Lung (tissue), 12 donors: ENCODE data around the gene B4GALT5. TPM values are rescaled to one million over a fixed set of nuclear protein-coding genes. Genes with fewer than 3 reads are reported as not detected.

Experiments
- ATAC-seq: fragments of 200-7000 bp; cut with Tn5 transposase; one replicate; pipeline ENCODE4 v1.9.1; 2020; ENCODE audit warnings: moderate number of reproducible peaks; ENCODE audit not compliant: insufficient read depth, low FRiP score
- DNase-seq, 3 donors: peaks; one replicate each; pipeline ENCODE4 v3.0.0-alpha.2; 2013 to 2017
- H3K27ac ChIP-seq, 2 donors: one replicate each; pipeline ENCODE4 v1.5.1; 2013; ENCODE audit warnings: mild to moderate bottlenecking in 2 of 2, moderate library complexity in 2 of 2, control low read depth in 1 of 2, inconsistent platforms in 1 of 2, low read depth in 1 of 2, low read length in 1 of 2
- H3K27me3 ChIP-seq, 3 donors: one replicate each; pipeline ENCODE4 v1.5.1; 2013; ENCODE audit warnings: low read length in 2 of 3; ENCODE audit not compliant: control insufficient read depth in 3 of 3, insufficient read depth in 3 of 3
- H3K36me3 ChIP-seq, 4 donors: one replicate each; pipeline ENCODE4 v1.5.1; 2013; ENCODE audit warnings: low read length in 4 of 4, mild to moderate bottlenecking in 1 of 4, moderate library complexity in 1 of 4; ENCODE audit not compliant: control insufficient read depth in 4 of 4, insufficient read depth in 4 of 4
- H3K4me1 ChIP-seq, 5 donors: one replicate each; pipeline ENCODE4 v1.5.1; 2013; ENCODE audit warnings: low read length in 5 of 5, mild to moderate bottlenecking in 2 of 5, moderate library complexity in 1 of 5; ENCODE audit not compliant: control insufficient read depth in 5 of 5, insufficient read depth in 5 of 5
- H3K4me3 ChIP-seq: one replicate; pipeline ENCODE4 v1.5.1; 2013; ENCODE audit warnings: mild to moderate bottlenecking, control low read depth, moderate library complexity
- H3K9ac ChIP-seq, 2 donors: one replicate each; pipeline ENCODE4 v1.5.1; 2013; ENCODE audit warnings: low read length in 2 of 2, control low read depth in 1 of 2; ENCODE audit not compliant: insufficient read depth in 1 of 2
- H3K9me3 ChIP-seq, 4 donors: one replicate each; pipeline ENCODE4 v1.5.1; 2013; ENCODE audit warnings: low read length in 3 of 4, mild to moderate bottlenecking in 1 of 4, moderate library complexity in 1 of 4; ENCODE audit not compliant: control insufficient read depth in 4 of 4, insufficient read depth in 3 of 4
- WGBS, 2 donors: extraction: QIAGEN DNeasy Blood & Tissue Kit; methylation state at CpG; one replicate each; pipeline ENCODE4 v1.1.7; 2013; 5-methylcytosine and 5-hydroxymethylcytosine counted together
- polyA plus RNA-seq, 2 donors: library from polyadenylated mRNA; stranded (reverse); fragments of 200-250 nt; gene quantifications; one replicate each; pipeline ENCODE4 v1.2.1, GENCODE V29; 2013
- total RNA-seq, 2 donors: library from RNA; depleted of rRNA in 1 of 2; stranded (reverse); fragments of >200 nt in 1 of 2; gene quantifications; one replicate each; pipeline ENCODE4 v1.2.1, GENCODE V29; 2014 to 2021
- TF ChIP-seq, protein P1 (sequence below): IDR thresholded peaks from 2 replicates; pipeline ENCODE4 v1.5.1; 2012; ENCODE audit warnings: mild to moderate bottlenecking; ENCODE audit errors: control extremely low read depth, extremely low read depth
- donor health status: control.
- donor health status: control.
- donor health status: Bipolar disorder and iron deficiency.
- donor health status: healthy.
- donor health status: DM: yes; HTN: yes; CAD: no.

The B4GALT5 gene
- total and polyA plus RNA-seq, 4 donors, result 13.9 to 56.7 (median 41.9) TPM

DNA sequence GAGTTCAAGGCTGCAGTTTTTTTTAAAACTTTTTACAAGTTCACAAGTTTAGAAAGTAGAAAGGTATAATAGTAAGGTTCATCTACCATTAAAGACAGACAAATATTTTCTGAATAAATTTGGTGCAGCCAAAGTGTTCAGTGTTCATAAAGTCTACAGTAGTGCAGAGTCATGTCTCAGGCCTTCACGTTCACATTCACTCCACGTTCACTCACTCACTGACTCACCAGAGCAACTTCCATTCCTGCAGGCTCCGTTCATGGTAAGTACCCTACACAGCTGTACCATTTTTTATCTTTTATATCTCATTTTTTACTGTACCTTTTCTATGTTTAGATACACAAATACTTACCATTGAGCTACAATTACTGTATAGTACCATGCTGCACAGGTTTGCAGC, 67.6 kb downstream of the B4GALT5 start:
- H3K4me1 ChIP-seq, result peaks cover 0 to 24% (median 19%) of the 10 kb centered on the region in 5 donors
- TF ChIP-seq, protein P1, sequence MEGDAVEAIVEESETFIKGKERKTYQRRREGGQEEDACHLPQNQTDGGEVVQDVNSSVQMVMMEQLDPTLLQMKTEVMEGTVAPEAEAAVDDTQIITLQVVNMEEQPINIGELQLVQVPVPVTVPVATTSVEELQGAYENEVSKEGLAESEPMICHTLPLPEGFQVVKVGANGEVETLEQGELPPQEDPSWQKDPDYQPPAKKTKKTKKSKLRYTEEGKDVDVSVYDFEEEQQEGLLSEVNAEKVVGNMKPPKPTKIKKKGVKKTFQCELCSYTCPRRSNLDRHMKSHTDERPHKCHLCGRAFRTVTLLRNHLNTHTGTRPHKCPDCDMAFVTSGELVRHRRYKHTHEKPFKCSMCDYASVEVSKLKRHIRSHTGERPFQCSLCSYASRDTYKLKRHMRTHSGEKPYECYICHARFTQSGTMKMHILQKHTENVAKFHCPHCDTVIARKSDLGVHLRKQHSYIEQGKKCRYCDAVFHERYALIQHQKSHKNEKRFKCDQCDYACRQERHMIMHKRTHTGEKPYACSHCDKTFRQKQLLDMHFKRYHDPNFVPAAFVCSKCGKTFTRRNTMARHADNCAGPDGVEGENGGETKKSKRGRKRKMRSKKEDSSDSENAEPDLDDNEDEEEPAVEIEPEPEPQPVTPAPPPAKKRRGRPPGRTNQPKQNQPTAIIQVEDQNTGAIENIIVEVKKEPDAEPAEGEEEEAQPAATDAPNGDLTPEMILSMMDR, result no peak
- ATAC-seq, result no peak
- H3K9me3 ChIP-seq, result no peaks in the 10 kb centered on the region
- H3K9ac ChIP-seq, result no peak overlapping the region
- H3K36me3 ChIP-seq, result peaks cover 36 to 44% (median 38%) of the 10 kb centered on the region in 4 donors
- no peak overlapping the region for H3K27ac ChIP-seq
- DNase-seq, result no peak
- WGBS, 2 donors, result 90 to 97% methylated on average over 3 of the region's 3 CpGs
- no peaks in the 10 kb centered on the region for H3K27me3 ChIP-seq
- H3K4me3 ChIP-seq, result no peak overlapping the region

DNA sequence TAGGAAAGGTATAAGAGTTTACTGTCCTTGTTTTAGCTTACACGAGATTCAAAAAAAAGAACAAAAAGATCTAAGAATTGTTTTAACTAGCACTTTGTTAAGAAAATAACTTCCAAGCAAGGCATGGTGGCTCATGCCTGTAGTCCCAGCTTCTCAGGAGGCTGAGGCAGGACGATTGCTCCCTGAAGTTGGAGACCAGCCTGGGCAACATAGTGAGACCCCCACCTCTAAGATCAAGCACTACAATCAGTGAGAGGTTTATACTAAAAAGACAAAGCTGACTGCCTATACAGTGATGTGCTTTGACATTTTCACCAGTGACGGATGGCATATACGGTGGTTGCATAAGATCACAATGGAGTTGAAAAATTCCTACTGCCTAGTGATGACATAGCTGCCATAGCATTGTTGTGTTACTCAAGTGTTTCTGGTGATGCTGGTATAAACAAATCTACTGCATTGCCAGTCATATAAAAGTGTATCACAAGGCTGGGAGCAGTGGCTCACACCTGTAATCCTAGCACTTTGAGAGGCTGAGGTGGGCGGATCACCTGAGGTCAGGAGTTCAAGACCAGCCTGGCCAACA, 68.6 kb downstream of the B4GALT5 start:
- H3K4me3 ChIP-seq, result no peak overlapping the region
- no peaks in the 10 kb centered on the region for H3K27me3 ChIP-seq
- peaks cover 0 to 26% (median 19%) of the 10 kb centered on the region in 5 donors for H3K4me1 ChIP-seq
- no peak for DNase-seq
- TF ChIP-seq, protein P1, result no peak
- no peaks in the 10 kb centered on the region for H3K9me3 ChIP-seq
- H3K27ac ChIP-seq, result no peak overlapping the region
- no peak overlapping the region for H3K9ac ChIP-seq
- 74 to 94% methylated on average over 5 of the region's 5 CpGs for WGBS, 2 donors
- peaks cover 39 to 51% (median 44%) of the 10 kb centered on the region in 4 donors for H3K36me3 ChIP-seq
- no peak for ATAC-seq

DNA sequence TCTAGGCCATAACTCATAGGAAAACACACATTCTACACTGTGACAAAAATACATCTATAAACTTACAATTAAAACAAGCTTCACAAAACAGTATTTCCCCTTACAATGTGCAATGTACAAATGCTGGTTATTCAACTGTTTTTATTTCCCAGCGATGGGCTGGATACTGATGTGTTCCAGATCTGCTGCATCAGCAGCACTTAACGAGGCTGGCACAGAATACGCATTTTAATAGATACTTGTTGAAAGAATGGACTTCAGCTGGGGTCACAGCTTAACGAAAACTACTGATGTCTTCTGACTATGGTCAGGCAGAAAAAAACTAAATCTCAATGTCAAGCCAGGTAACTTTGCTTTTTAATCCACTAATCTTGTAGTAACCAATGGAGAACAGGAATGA, 70.9 kb downstream of the B4GALT5 start:
- TF ChIP-seq, protein P1, result no peak

More for the DNA sequence above, 70.9 kb downstream of the B4GALT5 start:
- DNase-seq, result peak; percentile 57 to 91 (median 84)
- no peak for ATAC-seq
- no peak overlapping the region for H3K9ac ChIP-seq
- WGBS, 2 donors, result 84 to 89% methylated on average over 4 of the region's 4 CpGs
- H3K36me3 ChIP-seq, result peaks cover 43 to 61% (median 50%) of the 10 kb centered on the region in 4 donors
- no peak overlapping the region for H3K27ac ChIP-seq
- no peak overlapping the region for H3K4me3 ChIP-seq
- H3K4me1 ChIP-seq, result peaks cover 0 to 26% (median 19%) of the 10 kb centered on the region in 5 donors
- H3K27me3 ChIP-seq, result no peaks in the 10 kb centered on the region
- no peaks in the 10 kb centered on the region for H3K9me3 ChIP-seq
